Stimulated activated CD8-positive, alpha-beta memory T cell treated with anti-CD3 and anti-CD28 coated beads, Interleukin-15, amount 100 ng/mL, for 1 hour (primary cell): ENCODE measurements around the gene APPL1.
"Not testable (repeated sequence)": the region's sequence is repeated elsewhere in the genome, so short reads cannot be mapped to it uniquely, and the experiment has no call there.

Source experiments
- DNase-seq: peaks from one replicate; pipeline ENCODE4 v3.0.0-alpha.2; 2020; ENCODE audit warnings: low read depth

The APPL1 gene

GRCh38 chr3:57274845-57275244 is 47.3 kb downstream of the APPL1 start:
- no peak for DNase-seq

GRCh38 chr3:57275393-57275792 is 47.9 kb downstream of the APPL1 start:
- no peak for DNase-seq

- DNase-seq: no peak
Measured at GRCh38 chr3:57278237-57278636, 50.7 kb downstream of the APPL1 start.

GRCh38 chr3:57279685-57280084 is 52.2 kb downstream of the APPL1 start:
- no peak for DNase-seq

GRCh38 chr3:57281715-57282114 is 54.2 kb downstream of the APPL1 start:
- DNase-seq: no peak

- DNase-seq: no peak
Measured at GRCh38 chr3:57283334-57283733, 55.8 kb downstream of the APPL1 start.

GRCh38 chr3:57287205-57287604 is 59.7 kb downstream of the APPL1 start:
- no peak for DNase-seq

GRCh38 chr3:57288403-57288802 is 60.9 kb downstream of the APPL1 start:
- no peak for DNase-seq

GRCh38 chr3:57292159-57292896 is 64.8 kb downstream of the APPL1 start, which contains the start of gene ASB14:
Gene ASB14 (minus strand): TSS chr3:57292685. CDS start chr3:57292033, 652 bp downstream.
- DNase-seq: no peak

- DNase-seq: no peak
Measured at GRCh38 chr3:57292897-57293526, 65.5 kb downstream of the APPL1 start.

GRCh38 chr3:57298041-57298440 is 70.5 kb downstream of the APPL1 start:
- no peak for DNase-seq

- DNase-seq: not testable (repeated sequence)
Measured at GRCh38 chr3:57303520-57303919, 76.0 kb downstream of the APPL1 start.

- no peak for DNase-seq
Measured at GRCh38 chr3:57309769-57310360, 82.3 kb downstream of the APPL1 start.

- no peak for DNase-seq
Measured at GRCh38 chr3:57314204-57314603, 86.7 kb downstream of the APPL1 start.
